ENCODE measurements around the gene TRAPPC11.

DNA sequence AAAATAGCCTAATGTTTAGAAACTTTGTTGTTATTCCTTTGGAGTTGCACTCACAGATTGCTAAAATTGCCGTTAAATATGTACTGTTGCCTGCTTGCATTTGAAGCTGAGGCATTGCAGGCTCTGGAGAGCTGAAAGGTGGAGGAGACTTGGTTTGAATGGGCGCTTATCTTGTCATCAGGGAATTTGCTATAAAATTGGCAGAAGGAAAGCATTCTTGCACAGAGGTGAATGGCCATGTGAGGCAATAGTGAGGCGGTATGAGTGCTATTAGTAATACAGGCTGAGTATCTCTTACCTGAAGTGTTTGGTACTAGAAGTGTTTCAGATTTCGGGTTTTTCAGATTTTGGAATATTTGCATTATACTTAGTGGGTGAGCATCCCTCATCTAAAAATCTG, 41.3 kb downstream of the TRAPPC11 start:
- TF ChIP-seq, protein P1, sequence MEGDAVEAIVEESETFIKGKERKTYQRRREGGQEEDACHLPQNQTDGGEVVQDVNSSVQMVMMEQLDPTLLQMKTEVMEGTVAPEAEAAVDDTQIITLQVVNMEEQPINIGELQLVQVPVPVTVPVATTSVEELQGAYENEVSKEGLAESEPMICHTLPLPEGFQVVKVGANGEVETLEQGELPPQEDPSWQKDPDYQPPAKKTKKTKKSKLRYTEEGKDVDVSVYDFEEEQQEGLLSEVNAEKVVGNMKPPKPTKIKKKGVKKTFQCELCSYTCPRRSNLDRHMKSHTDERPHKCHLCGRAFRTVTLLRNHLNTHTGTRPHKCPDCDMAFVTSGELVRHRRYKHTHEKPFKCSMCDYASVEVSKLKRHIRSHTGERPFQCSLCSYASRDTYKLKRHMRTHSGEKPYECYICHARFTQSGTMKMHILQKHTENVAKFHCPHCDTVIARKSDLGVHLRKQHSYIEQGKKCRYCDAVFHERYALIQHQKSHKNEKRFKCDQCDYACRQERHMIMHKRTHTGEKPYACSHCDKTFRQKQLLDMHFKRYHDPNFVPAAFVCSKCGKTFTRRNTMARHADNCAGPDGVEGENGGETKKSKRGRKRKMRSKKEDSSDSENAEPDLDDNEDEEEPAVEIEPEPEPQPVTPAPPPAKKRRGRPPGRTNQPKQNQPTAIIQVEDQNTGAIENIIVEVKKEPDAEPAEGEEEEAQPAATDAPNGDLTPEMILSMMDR (IDR thresholded peaks at IDR 0.05 in 2 of 3, conservative IDR thresholded peaks at IDR 0.05 in 1 of 3; ENCODE audit: borderline replicate concordance in 1 of 3, insufficient read depth in 1 of 3, low read depth in 2 of 3, low read length in 2 of 3), result no peak
- TF ChIP-seq, protein P2, sequence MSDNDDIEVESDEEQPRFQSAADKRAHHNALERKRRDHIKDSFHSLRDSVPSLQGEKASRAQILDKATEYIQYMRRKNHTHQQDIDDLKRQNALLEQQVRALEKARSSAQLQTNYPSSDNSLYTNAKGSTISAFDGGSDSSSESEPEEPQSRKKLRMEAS (IDR thresholded peaks at IDR 0.05), result no peak
- no peak for TF ChIP-seq POLR2A (IDR thresholded peaks at IDR 0.05; ENCODE audit: borderline replicate concordance, extremely low read depth, insufficient read depth, insufficient read length)
